Upper lobe of left lung (tissue), 4 donors: ENCODE data around the gene MICALL1.

Source experiments
- POLR2A ChIP-seq, 4 donors: fragments of 450-650 bp; IDR thresholded peaks; one replicate each; pipeline ENCODE4 v1.5.1; 2016 to 2017; ENCODE audit warnings: antibody characterized with exemption in 4 of 4, mild to moderate bottlenecking in 2 of 4
- POLR2AphosphoS5 ChIP-seq, 2 donors: sonication (generic); formaldehyde crosslinking; IDR thresholded peaks; one replicate each; pipeline ENCODE4 v1.5.1; 2017; ENCODE audit warnings: antibody characterized with exemption in 2 of 2

DNA sequence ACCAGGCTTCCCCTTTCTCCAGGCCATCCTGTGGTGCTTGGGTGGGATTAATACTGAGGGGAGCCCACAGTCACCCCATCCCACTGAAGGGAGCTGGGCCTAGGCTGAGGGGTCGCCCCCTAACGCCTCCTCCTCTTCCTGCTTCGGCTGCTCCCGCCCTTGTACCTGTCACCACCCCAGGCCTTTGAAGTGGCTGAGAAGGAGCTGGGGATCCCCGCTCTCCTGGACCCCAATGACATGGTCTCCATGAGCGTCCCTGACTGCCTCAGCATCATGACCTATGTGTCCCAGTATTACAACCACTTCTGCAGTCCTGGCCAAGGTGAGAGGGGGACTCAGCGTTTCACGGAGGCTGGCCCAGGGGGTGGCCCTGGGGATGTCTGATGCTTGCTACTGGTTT lies 6.1 kb downstream of the MICALL1 start:
- TF ChIP-seq POLR2AphosphoS5 (IDR thresholded peaks at IDR 0.05) (no peak), POLR2A (IDR thresholded peaks at IDR 0.05) (no peak)
